Nephron progenitor cell (in vitro differentiated cells): ENCODE data around the gene BCKDK.
A peak's percentile ranks its signal among the peaks of the same experiment; 100 is the strongest.

Source experiments
- DNase-seq: peaks from one replicate; pipeline ENCODE4 v3.0.0; 2021
- H3K27ac Mint-ChIP-seq: 2 replicates; pipeline ENCODE4 v1.8.0; 2021; ENCODE audit warnings: mild to moderate bottlenecking, moderate library complexity, mixed read lengths
- H3K27me3 Mint-ChIP-seq: 2 replicates; pipeline ENCODE4 v1.8.0; 2021; ENCODE audit warnings: mild to moderate bottlenecking, low read depth, mixed read lengths; ENCODE audit not compliant: poor library complexity
- H3K36me3 Mint-ChIP-seq: 2 replicates; pipeline ENCODE4 v1.8.0; 2021; ENCODE audit warnings: low read depth, mixed read lengths
- H3K4me1 Mint-ChIP-seq: 2 replicates; pipeline ENCODE4 v1.8.0; 2021; ENCODE audit warnings: mixed read lengths
- H3K4me3 Mint-ChIP-seq: 2 replicates; pipeline ENCODE4 v1.8.0; 2021; ENCODE audit warnings: mild to moderate bottlenecking, moderate library complexity, mixed read lengths
- H3K9me3 Mint-ChIP-seq: 2 replicates; pipeline ENCODE4 v1.8.0; 2021; ENCODE audit warnings: mild to moderate bottlenecking, moderate library complexity, mixed read lengths
- CTCF ChIP-seq: fragments of 200-600 bp; sonication (generic); IDR thresholded peaks from 2 replicates; pipeline ENCODE4 v1.5.0; 2021; ENCODE audit warnings: antibody characterized with exemption

The BCKDK gene

GRCh38 chr16:31132303-31132979, 24.3 kb downstream of the BCKDK start:
- Mint-ChIP-seq H3K4me3 (no peak overlapping the region), H3K27ac (no peak overlapping the region), H3K36me3 (no peaks in the 10 kb centered on the region), H3K9me3 (no peaks in the 10 kb centered on the region), H3K27me3 (peaks cover 3% of the 10 kb centered on the region), H3K4me1 (peaks cover 34% of the 10 kb centered on the region)
- no peak for DNase-seq
- TF ChIP-seq CTCF = no peak

- TF ChIP-seq CTCF = no peak
- Mint-ChIP-seq H3K4me3 (no peak overlapping the region), H3K9me3 (no peaks in the 10 kb centered on the region), H3K27ac (no peak overlapping the region), H3K27me3 (peaks cover 3% of the 10 kb centered on the region), H3K36me3 (no peaks in the 10 kb centered on the region), H3K4me1 (peaks cover 35% of the 10 kb centered on the region)
- DNase-seq = no peak
Observed at GRCh38 chr16:31133046-31133501, 24.9 kb downstream of the BCKDK start.

- H3K4me3 Mint-ChIP-seq = peak overlapping the region; percentile 63
- H3K27me3 Mint-ChIP-seq = peaks cover 3% of the 10 kb centered on the region
- H3K27ac Mint-ChIP-seq = no peak overlapping the region
- TF ChIP-seq CTCF = no peak
- no peaks in the 10 kb centered on the region for H3K9me3 Mint-ChIP-seq
- no peak for DNase-seq
- peaks cover 41% of the 10 kb centered on the region for H3K4me1 Mint-ChIP-seq
- no peaks in the 10 kb centered on the region for H3K36me3 Mint-ChIP-seq
Observed at GRCh38 chr16:31134091-31134571, 25.9 kb downstream of the BCKDK start.

DNA sequence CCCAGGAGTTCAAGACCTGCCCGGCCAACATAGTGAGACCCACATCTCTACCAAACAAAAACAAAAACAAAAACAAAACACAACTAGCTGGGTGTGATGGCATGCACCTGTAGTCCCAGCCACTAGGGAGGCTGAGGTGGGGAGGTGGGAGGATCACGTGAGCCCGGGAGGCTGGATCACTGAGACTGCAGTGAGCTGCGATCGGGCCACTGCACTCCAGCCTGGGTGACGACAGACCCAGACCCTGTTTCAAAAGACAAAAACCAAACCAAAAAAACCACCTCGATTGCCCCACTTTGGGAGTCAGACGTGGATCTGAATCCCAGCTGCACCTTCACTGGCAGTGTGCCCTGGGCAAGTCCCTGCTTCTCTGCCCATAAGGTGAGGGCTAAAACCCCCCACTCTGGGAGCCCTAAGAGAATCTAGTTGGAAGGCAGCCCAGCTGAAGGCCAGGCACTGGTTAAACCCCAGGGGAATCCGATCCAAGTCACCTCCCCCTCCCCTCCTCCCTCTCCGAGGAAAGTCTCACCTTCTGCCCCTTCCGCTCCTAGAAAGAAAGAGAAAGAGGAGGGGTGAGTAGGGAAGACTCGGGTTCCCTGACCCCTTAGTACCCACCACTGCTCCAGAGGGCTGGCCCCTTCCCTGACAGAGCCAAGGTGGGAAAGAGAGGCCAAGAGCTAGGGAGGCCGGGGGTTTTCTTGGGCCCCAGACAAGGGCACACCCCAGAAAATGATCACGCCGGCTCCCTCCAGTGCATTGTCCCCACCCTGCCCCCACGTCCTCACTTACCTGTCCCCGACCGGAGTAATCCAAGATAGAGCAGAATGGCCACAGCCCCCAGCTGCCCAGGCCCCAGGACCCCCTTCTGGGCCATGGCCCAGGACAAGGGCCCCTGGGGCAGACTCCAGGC, 26.7 kb downstream of the BCKDK start:
- no peaks in the 10 kb centered on the region for H3K36me3 Mint-ChIP-seq
- DNase-seq = peak; percentile 28

DNA sequence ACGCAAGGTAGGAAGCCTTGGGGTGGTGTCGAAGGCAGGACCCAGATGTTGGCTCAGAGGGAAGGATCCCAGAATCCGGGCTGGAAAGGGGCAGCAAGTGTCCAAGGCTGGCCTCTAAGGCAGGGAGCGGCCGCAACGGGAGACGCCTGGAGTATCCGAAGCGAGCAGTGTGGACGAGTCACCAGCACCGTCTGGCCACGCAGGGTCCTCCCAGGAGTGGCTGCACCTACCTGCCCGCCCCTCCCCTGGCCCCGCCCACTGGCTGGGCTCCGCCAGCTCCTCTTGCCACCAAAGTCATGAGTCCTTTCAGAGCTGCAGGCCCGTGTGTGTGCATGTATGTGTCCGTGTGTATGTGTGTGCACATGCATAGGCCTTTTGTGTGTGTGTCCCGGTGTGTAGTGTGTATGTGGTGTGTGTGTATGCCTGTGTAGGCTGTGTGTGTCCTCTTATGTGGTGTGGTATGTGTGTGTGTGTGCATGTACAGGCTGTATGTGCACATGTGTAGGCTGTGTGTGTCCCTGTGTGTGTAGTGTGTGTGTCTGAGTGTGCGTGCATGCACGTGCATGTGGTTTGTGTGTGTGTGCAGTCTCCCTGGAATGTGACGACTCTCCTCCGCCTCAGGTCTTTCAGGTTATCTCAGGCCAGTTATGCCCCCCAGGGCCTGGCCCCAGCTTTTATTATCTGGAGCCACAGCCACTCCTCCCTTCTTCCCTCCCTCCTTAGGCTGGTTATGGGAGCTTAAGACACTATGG, 27.5 kb downstream of the BCKDK start, which contains the start of gene PRSS8:
Gene PRSS8 (minus strand): TSS at position 193 of the 752 bp plus-strand sequence. CDS start 229 bp downstream, outside the sequence.
- Mint-ChIP-seq H3K9me3 (no peaks in the 10 kb centered on the region), H3K4me3 (peak within 1 kb of the TSS; percentile 63), H3K36me3 (no peaks in the 10 kb centered on the region), H3K4me1 (peaks cover 49% of the 10 kb centered on the region), H3K27ac (no peak within 1 kb of the TSS), H3K27me3 (peaks cover 3% of the 10 kb centered on the region)
- no peak for TF ChIP-seq CTCF
- DNase-seq = peak; percentile 62

More for the DNA sequence above, 26.7 kb downstream of the BCKDK start:
- no peaks in the 10 kb centered on the region for H3K9me3 Mint-ChIP-seq
- peak overlapping the region; percentile 63 for H3K4me3 Mint-ChIP-seq
- H3K27me3 Mint-ChIP-seq = peaks cover 3% of the 10 kb centered on the region
- no peak overlapping the region for H3K27ac Mint-ChIP-seq
- no peak for TF ChIP-seq CTCF
- H3K4me1 Mint-ChIP-seq = peaks cover 41% of the 10 kb centered on the region
